NT2/D1 (cell line): ENCODE results near the gene ST6GAL2.

Source experiments
- YY1 ChIP-seq: IDR thresholded peaks from 2 replicates; pipeline ENCODE4 v1.6.1; 2011; ENCODE audit not compliant: insufficient read length, insufficient read depth
- ZNF274 ChIP-seq: IDR thresholded peaks from 2 replicates; pipeline ENCODE4 v1.6.1; 2011; ENCODE audit warnings: mild to moderate bottlenecking, low read depth, low read length

GRCh38 chr2:106876699-106877098 lies 9.3 kb downstream of the ST6GAL2 start:
- TF ChIP-seq YY1 (no peak), ZNF274 (no peak)
